Fibroblast of lung (primary cell): Measurements from ENCODE around the gene LMO1.

Experiments
- EZH2 ChIP-seq: IDR thresholded peaks from 2 replicates; pipeline ENCODE4 v1.5.1; 2012; ENCODE audit warnings: low read length, control low read depth, mild to moderate bottlenecking; ENCODE audit errors: missing control alignments
- TF ChIP-seq, protein P1 (sequence below), 2 donors: IDR thresholded peaks in 1 of 2; conservative IDR thresholded peaks in 1 of 2; 1 replicate in 1 of 2; 2 replicates in 1 of 2; pipeline ENCODE4 v1.5.1; 2011 to 2012; ENCODE audit warnings: low read length in 2 of 2, control low read depth in 1 of 2, inconsistent platforms in 1 of 2, low read depth in 1 of 2, mild to moderate bottlenecking in 1 of 2

DNA sequence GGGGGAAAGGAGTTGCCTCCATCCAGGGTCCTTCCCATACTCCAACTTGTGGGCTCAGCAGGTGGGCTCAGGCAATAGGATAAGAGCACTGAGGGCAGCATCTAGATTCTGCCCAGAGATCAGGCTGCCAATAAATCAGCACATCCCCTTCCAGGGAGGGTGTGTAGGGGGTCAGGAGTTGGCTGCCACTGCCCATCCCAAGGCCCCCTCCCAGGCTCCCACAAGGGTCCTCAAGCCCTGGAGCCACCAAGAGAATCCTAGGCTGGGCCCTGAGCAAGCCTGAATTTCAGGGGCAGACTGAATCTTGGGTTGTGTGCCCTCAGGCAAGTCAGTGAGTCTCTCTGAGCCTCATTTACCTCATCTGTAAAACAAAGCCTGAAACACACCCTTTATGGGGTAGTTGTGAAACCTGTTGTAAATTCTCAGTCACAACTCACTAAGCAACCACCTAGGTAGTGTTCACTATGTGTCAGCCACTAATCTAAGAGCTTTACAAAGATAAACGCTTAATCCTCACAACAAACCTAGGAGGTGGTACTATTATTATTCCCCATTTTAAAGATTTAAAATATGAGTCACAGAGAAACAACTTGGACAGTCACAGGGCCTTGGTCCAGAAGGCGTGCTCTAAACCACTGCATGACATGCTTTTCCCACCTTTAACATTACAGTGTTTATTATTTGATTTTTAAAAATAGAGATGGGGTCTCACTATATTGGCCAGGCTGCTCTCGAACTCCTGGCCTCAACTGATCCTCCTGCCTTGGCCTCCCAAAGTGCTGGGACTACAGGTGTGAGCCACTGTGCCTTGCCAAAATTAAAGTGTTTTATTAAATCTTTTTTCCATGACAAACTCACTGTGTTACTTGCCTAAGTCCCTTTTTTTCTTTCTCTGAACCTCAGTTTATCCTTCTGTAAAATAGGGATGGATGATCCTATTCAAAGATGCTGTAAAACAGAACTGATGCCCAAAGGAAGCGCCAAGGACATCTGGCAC, 36.2 kb downstream of the LMO1 start:
- TF ChIP-seq, protein P1, sequence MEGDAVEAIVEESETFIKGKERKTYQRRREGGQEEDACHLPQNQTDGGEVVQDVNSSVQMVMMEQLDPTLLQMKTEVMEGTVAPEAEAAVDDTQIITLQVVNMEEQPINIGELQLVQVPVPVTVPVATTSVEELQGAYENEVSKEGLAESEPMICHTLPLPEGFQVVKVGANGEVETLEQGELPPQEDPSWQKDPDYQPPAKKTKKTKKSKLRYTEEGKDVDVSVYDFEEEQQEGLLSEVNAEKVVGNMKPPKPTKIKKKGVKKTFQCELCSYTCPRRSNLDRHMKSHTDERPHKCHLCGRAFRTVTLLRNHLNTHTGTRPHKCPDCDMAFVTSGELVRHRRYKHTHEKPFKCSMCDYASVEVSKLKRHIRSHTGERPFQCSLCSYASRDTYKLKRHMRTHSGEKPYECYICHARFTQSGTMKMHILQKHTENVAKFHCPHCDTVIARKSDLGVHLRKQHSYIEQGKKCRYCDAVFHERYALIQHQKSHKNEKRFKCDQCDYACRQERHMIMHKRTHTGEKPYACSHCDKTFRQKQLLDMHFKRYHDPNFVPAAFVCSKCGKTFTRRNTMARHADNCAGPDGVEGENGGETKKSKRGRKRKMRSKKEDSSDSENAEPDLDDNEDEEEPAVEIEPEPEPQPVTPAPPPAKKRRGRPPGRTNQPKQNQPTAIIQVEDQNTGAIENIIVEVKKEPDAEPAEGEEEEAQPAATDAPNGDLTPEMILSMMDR (conservative IDR thresholded peaks at IDR 0.05 in 1 of 2, IDR thresholded peaks at IDR 0.05 in 1 of 2; ENCODE audit: low read depth in 1 of 2, low read length in 2 of 2), result no peak
- TF ChIP-seq EZH2, result no peak
